Measurements from ENCODE around the gene NEK4.

The NEK4 gene

DNA sequence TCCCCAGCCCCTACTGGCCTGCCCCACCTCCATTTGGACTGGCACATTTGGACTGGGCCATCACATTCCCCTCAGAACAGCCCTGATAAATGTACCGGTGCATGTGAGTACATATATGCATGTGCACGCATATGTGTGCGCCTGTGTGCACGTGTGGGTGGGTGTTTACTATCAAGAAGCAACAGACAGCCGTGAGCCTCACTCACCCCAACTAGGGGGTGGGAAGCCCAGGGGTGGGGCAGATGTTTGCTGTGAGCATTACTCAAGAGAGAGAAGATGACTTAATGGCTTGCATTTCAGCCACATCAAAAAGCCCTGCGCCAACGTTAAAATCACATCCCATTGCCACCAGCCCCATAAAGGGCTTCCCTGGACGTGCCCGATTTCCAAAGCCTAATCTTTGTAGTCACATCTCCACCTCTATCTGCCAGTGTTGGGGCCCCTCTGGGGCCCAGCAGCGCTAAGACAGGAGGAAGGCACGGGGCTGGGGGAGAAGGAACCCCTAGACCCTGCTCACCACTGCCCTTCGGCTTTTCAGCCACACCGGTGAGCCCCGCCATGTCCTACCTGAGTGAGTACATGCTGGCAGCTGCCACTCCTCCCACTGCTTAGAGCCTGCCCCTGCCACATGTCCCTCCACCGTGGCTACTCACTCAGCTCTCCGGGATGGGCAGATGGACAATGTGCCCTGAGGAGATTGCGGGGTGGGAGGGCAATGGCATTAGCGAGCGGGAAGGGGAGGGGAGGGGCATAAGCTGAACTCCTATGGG, 34.7 kb upstream of the NEK4 start:
- Histone ChIP-seq H3K27me3 (ENCODE audit: low read depth, low read length) (no peaks in the 10 kb centered on the region), H3K36me3 (ENCODE audit: control insufficient read depth in 1 of 2, insufficient read depth in 2 of 2, low read length in 2 of 2) (no peaks in the 10 kb centered on the region), H3K4me3 (ENCODE audit: low read depth in 1 of 2, low read length in 2 of 2) (no peak overlapping the region), H3K4me1 (ENCODE audit: control insufficient read depth in 1 of 2, insufficient read depth in 2 of 2, low read length in 2 of 2) (no peaks in the 10 kb centered on the region), H3K27ac (ENCODE audit: low read length) (no peak overlapping the region), H3K9me3 (ENCODE audit: control insufficient read depth in 1 of 2, low read length in 2 of 2) (no peaks in the 10 kb centered on the region)

DNA sequence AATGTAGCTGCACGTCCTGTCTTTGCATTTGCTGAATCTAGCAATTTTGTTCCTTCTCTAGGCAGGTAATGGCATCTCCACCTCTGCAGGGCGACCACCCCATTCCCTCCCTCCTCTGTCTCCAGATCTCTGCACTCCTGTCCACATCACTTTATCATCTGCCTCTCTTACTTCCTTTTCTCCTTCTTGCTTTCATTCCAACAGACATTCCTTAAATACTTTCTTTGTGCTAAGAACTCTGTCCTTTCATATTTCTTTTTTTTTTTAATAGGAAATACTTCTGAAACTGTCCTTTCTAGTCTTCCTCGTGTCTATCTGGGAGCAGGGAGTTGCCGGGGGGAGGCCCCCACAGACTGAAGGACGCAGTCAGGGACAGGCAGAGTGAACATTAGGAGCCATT, 31.1 kb upstream of the NEK4 start:
- H3K36me3 ChIP-seq (ENCODE audit: control insufficient read depth in 1 of 2, insufficient read depth in 2 of 2, low read length in 2 of 2) = no peaks in the 10 kb centered on the region
- H3K4me1 ChIP-seq (ENCODE audit: control insufficient read depth in 1 of 2, insufficient read depth in 2 of 2, low read length in 2 of 2) = no peaks in the 10 kb centered on the region
- H3K27ac ChIP-seq (ENCODE audit: low read length) = no peak overlapping the region
- no peak overlapping the region for H3K4me3 ChIP-seq (ENCODE audit: low read depth in 1 of 2, low read length in 2 of 2)
- no peaks in the 10 kb centered on the region for H3K9me3 ChIP-seq (ENCODE audit: control insufficient read depth in 1 of 2, low read length in 2 of 2)
- H3K27me3 ChIP-seq (ENCODE audit: low read depth, low read length) = no peaks in the 10 kb centered on the region

DNA sequence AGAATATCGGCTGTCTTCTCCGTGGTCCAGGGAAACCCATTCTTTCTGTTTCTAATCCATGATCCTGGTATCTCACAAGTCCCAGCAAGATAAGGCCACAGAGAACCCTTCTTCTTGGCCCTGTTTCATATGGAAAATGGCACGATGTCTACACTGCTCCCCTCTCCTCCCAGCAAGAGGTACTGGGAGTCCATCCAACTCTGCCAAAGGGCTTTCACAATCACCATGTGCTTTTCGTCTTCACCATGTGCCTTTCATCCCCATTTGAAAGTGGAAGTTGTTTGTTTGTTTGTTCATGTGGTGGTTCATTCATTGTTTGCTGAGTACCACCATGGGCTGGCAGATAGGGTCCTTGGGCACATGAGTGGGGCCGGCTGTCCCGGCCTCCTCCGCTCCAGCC, 29.3 kb upstream of the NEK4 start:
- no peaks in the 10 kb centered on the region for H3K27me3 ChIP-seq (ENCODE audit: low read depth, low read length)
- no peak overlapping the region for H3K27ac ChIP-seq (ENCODE audit: low read length)
- H3K9me3 ChIP-seq (ENCODE audit: control insufficient read depth in 1 of 2, low read length in 2 of 2) = no peaks in the 10 kb centered on the region
- no peak overlapping the region for H3K4me3 ChIP-seq (ENCODE audit: low read depth in 1 of 2, low read length in 2 of 2)
- no peaks in the 10 kb centered on the region for H3K36me3 ChIP-seq (ENCODE audit: control insufficient read depth in 1 of 2, insufficient read depth in 2 of 2, low read length in 2 of 2)
- H3K4me1 ChIP-seq (ENCODE audit: control insufficient read depth in 1 of 2, insufficient read depth in 2 of 2, low read length in 2 of 2) = no peaks in the 10 kb centered on the region

DNA sequence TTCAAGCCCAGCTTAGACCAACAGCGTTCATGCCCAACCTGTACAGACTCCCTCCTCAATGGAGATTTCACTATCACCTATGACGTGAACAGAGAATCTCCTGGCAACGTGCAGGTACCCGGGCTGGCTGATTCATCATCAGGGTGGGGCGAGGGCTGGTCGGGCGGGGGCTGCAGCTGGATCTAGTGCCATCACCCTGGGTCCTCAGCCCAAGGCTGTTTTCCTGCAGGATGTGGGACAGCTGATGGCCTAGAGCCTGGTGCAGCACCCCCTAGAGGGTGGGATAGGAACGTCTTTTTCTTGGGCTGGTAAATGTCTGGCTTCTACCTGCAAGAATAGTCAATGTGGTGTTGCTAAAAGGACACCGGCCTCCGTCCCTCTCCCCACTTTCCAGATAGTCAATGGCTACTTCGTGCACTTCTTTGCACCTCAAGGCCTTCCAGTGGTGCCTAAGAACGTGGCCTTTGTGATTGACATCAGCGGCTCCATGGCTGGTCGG, 28.3 kb upstream of the NEK4 start:
- no peak overlapping the region for H3K27ac ChIP-seq (ENCODE audit: low read length)
- no peaks in the 10 kb centered on the region for H3K36me3 ChIP-seq (ENCODE audit: control insufficient read depth in 1 of 2, insufficient read depth in 2 of 2, low read length in 2 of 2)
- H3K4me3 ChIP-seq (ENCODE audit: low read depth in 1 of 2, low read length in 2 of 2) = no peak overlapping the region
- H3K27me3 ChIP-seq (ENCODE audit: low read depth, low read length) = no peaks in the 10 kb centered on the region
- no peaks in the 10 kb centered on the region for H3K9me3 ChIP-seq (ENCODE audit: control insufficient read depth in 1 of 2, low read length in 2 of 2)
- no peaks in the 10 kb centered on the region for H3K4me1 ChIP-seq (ENCODE audit: control insufficient read depth in 1 of 2, insufficient read depth in 2 of 2, low read length in 2 of 2)

DNA sequence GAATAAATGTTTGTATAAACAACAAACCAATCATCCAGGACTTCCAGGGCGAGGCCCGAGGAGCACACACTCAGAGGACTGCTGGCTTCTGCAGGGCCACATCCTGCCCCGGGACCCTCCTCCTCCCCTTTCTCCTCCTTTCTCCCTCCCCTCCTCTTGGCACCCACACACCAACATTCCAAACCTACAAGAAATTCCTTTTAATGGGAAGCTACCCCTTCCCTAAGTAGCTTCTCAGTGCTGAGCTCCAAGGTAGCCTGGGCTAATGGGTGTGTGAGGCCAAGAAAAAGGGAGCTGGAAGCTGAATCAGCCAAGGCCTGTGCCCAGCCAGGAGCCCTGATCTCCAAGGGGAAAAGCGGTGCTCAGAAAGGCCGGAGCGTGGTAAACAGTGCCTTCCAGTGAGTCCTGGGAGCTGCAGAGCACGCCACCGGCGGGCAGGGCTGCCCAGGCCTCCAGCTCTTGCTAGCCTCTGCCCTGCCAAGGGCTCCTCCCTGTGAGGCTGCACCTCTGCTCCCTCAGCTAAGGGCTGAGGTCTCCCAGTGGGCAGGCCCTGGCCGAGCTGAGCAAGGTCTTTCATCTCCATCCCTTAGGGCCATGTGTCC, 27.7 kb upstream of the NEK4 start:
- Histone ChIP-seq H3K27ac (ENCODE audit: low read length) (no peak overlapping the region), H3K9me3 (ENCODE audit: control insufficient read depth in 1 of 2, low read length in 2 of 2) (no peaks in the 10 kb centered on the region), H3K36me3 (ENCODE audit: control insufficient read depth in 1 of 2, insufficient read depth in 2 of 2, low read length in 2 of 2) (no peaks in the 10 kb centered on the region), H3K4me1 (ENCODE audit: control insufficient read depth in 1 of 2, insufficient read depth in 2 of 2, low read length in 2 of 2) (no peaks in the 10 kb centered on the region), H3K27me3 (ENCODE audit: low read depth, low read length) (no peaks in the 10 kb centered on the region), H3K4me3 (ENCODE audit: low read depth in 1 of 2, low read length in 2 of 2) (no peak overlapping the region)

DNA sequence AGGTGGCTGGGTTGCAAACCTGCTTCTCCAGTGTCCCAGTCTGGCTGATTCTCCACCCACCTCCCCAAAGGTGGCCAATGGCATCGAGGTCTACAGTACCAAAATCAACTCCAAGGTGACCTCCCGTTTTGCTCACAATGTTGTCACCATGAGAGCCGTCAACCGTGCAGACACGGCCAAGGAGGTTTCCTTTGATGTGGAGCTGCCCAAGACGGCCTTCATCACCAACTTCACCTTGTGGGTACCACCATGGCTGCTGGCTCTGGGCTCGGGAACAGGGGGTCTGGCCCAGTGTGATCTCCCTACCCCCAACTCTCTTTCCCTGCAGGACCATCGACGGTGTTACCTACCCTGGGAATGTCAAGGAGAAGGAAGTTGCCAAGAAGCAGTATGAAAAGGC, 25.7 kb upstream of the NEK4 start:
- Histone ChIP-seq H3K27me3 (ENCODE audit: low read depth, low read length) (no peaks in the 10 kb centered on the region), H3K36me3 (ENCODE audit: control insufficient read depth in 1 of 2, insufficient read depth in 2 of 2, low read length in 2 of 2) (no peaks in the 10 kb centered on the region), H3K4me1 (ENCODE audit: control insufficient read depth in 1 of 2, insufficient read depth in 2 of 2, low read length in 2 of 2) (no peaks in the 10 kb centered on the region), H3K4me3 (ENCODE audit: low read depth in 1 of 2, low read length in 2 of 2) (no peak overlapping the region), H3K27ac (ENCODE audit: low read length) (no peak overlapping the region), H3K9me3 (ENCODE audit: control insufficient read depth in 1 of 2, low read length in 2 of 2) (no peaks in the 10 kb centered on the region)

DNA sequence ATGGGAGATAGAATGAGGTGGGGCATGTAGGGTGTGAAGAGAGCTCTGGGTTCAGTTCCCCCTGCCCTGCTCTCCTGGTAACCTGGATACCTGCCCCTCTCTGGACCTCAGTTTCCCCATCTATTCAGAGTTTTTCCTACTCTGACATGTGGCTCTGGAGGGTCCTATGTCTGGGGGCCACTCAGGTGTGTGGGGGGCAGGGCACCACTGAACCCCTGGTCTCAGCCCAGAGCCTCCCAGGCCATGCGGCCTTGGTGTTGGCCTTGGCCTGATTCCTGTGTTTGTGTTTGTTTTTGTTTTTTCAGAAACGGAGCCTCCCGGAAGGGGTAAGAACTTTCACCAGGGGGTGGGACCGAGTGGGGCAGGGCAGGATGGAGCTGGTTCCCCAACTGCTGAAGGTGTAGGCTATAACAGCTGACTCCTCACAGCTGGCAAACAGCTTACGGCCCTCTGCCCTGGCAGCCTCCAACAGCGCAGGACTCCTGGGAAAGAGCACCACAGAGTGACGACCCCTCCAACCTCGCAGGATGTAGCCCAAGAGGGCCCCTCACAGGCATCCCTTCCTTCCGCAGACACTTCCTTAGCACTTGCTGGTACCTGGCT, 24.7 kb upstream of the NEK4 start:
- Histone ChIP-seq H3K27me3 (ENCODE audit: low read depth, low read length) (no peaks in the 10 kb centered on the region), H3K9me3 (ENCODE audit: control insufficient read depth in 1 of 2, low read length in 2 of 2) (no peaks in the 10 kb centered on the region), H3K36me3 (ENCODE audit: control insufficient read depth in 1 of 2, insufficient read depth in 2 of 2, low read length in 2 of 2) (no peaks in the 10 kb centered on the region), H3K4me3 (ENCODE audit: low read depth in 1 of 2, low read length in 2 of 2) (no peak overlapping the region), H3K4me1 (ENCODE audit: control insufficient read depth in 1 of 2, insufficient read depth in 2 of 2, low read length in 2 of 2) (no peaks in the 10 kb centered on the region), H3K27ac (ENCODE audit: low read length) (no peak overlapping the region)

DNA sequence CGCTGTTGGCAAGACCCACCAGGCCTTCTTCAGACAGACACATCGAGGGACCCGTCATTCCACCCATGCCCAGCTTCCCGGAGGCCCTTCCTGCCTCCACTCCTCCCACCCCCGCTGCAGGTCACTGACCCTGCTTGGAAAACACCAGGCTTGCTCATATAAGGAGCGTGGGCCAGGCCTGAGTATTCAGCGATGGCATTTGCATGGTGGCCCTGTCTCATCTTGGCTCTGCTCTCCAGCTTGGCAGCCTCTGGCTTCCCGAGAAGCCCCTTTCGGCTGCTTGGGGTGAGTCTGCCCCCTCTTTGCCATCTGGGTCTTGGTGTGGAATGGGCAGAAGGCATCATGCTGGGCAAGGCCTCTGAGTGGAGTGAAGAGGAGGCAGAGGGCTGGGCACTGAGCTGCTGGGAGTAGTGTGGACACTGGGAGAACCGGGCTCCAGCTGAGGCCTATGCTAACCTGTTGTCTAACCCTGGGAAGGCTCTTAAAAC, 23.9 kb upstream of the NEK4 start, which contains the start of gene ITIH3:
Gene ITIH3, plus strand, starts transcription at position 185 of the 488 bp plus-strand sequence. Its CDS starts 8 bp downstream, at position 193.
- H3K27ac ChIP-seq (ENCODE audit: low read length) = no peak within 1 kb of the TSS
- no peaks in the 10 kb centered on the region for H3K4me1 ChIP-seq (ENCODE audit: control insufficient read depth in 1 of 2, insufficient read depth in 2 of 2, low read length in 2 of 2)
- H3K4me3 ChIP-seq (ENCODE audit: low read depth in 1 of 2, low read length in 2 of 2) = no peak within 1 kb of the TSS

DNA sequence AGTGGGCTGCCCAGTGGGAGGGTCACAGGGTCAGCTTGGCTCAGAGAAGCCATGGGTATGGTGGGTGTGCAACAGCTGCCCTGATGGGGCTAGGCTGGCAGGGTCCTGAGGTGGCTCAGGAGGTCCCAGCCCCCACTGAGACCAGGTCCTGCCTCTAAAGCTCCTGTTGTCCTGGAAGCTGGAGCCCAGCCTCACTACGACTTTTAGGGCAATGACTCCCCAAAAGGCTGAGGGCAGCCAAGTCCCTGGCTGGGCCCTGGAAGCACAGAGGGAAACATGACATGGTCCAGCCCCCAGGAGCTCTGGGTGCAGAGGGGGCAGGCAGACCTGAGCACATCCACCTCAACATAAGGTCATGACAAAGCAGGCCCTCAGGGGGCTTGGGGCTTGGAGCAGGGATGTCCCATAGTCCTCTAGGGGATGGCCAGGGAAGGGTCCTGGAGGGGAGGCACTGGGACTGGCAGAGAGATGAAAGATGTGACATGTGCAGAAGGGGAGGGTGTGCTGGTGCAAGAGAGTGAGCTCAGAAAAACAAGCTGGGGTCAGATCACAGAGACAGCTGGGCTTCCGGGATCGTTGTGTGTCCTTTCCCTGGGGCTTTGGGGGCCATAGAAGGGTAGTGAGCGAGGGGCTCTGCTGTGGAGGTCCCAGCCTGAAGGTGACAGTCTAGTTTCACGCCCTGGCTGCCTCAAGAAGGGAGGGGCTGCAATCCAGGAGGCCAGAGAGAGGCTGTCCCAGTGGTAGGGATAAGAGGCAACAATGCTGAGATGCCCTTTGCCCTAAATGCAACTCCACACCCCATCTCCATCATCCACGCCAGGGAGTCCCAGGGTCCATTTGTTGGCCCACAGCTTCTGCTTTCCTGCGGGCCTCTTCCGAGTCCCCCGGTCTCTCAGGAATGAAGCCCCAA, 23.2 kb upstream of the NEK4 start:
- H3K27me3 ChIP-seq (ENCODE audit: low read depth, low read length) = no peaks in the 10 kb centered on the region
- no peak overlapping the region for H3K4me3 ChIP-seq (ENCODE audit: low read depth in 1 of 2, low read length in 2 of 2)
- no peaks in the 10 kb centered on the region for H3K36me3 ChIP-seq (ENCODE audit: control insufficient read depth in 1 of 2, insufficient read depth in 2 of 2, low read length in 2 of 2)
- H3K9me3 ChIP-seq (ENCODE audit: control insufficient read depth in 1 of 2, low read length in 2 of 2) = no peaks in the 10 kb centered on the region
- H3K4me1 ChIP-seq (ENCODE audit: control insufficient read depth in 1 of 2, insufficient read depth in 2 of 2, low read length in 2 of 2) = no peaks in the 10 kb centered on the region
- H3K27ac ChIP-seq (ENCODE audit: low read length) = no peak overlapping the region

More for the DNA sequence above, 23.9 kb upstream of the NEK4 start, which contains the start of gene ITIH3:
- H3K36me3 ChIP-seq (ENCODE audit: control insufficient read depth in 1 of 2, insufficient read depth in 2 of 2, low read length in 2 of 2) = no peaks in the 10 kb centered on the region
- H3K9me3 ChIP-seq (ENCODE audit: control insufficient read depth in 1 of 2, low read length in 2 of 2) = no peaks in the 10 kb centered on the region
- H3K27me3 ChIP-seq (ENCODE audit: low read depth, low read length) = no peaks in the 10 kb centered on the region

DNA sequence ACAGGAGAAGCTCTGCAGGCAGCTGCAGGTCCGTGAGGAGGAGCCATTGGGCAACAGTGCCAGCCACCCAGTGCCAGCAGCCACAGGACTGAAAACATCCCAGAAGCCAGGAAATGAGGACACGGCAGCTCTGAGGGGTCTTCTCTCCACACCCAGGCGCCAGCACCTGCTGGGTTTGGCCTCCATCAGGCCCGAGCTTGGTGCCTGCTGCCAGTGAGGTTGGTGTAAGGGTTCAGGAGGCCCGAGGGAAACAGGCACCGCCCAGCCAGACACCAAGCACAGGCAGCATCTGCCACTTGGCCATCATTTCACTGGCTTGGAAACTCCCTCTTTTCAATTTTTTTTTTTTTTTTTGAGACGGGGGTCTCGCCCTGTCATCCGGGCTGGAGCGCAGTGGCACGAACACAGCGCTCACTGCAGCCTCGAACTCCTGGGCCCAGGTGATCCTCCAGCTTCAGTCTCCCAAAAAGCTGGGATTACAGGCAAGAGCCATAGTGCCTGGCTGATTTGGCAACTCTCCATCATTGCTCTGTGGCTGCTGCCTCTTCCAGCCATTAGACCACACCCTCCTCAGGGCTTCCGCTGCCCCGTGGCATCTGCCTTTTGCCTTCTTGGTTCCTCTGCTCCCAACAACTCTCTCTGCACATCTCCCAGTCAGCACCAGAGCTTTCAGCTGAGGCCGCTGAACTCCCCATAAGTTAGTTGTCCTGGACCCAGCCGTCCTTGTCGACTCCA, 22.4 kb upstream of the NEK4 start:
- no peaks in the 10 kb centered on the region for H3K4me1 ChIP-seq (ENCODE audit: control insufficient read depth in 1 of 2, insufficient read depth in 2 of 2, low read length in 2 of 2)
- no peaks in the 10 kb centered on the region for H3K27me3 ChIP-seq (ENCODE audit: low read depth, low read length)
- no peaks in the 10 kb centered on the region for H3K36me3 ChIP-seq (ENCODE audit: control insufficient read depth in 1 of 2, insufficient read depth in 2 of 2, low read length in 2 of 2)
- no peaks in the 10 kb centered on the region for H3K9me3 ChIP-seq (ENCODE audit: control insufficient read depth in 1 of 2, low read length in 2 of 2)
- no peak overlapping the region for H3K27ac ChIP-seq (ENCODE audit: low read length)
- H3K4me3 ChIP-seq (ENCODE audit: low read depth in 1 of 2, low read length in 2 of 2) = no peak overlapping the region
